DMS53 treated with DMSO at 0.1 percent for 48 hours (cell line): Measurements from ENCODE around the gene CATSPER2.
"Not testable (repeated sequence)": the region's sequence is repeated elsewhere in the genome, so short reads cannot be mapped to it uniquely, and the experiment has no call there.

Experiments
- DNase-seq: peaks from one replicate; lab custom pipeline; 2025; ENCODE audit not compliant: unreplicated experiment; lab: John Stamatoyannopoulos, UW

Gene CATSPER2

DNA sequence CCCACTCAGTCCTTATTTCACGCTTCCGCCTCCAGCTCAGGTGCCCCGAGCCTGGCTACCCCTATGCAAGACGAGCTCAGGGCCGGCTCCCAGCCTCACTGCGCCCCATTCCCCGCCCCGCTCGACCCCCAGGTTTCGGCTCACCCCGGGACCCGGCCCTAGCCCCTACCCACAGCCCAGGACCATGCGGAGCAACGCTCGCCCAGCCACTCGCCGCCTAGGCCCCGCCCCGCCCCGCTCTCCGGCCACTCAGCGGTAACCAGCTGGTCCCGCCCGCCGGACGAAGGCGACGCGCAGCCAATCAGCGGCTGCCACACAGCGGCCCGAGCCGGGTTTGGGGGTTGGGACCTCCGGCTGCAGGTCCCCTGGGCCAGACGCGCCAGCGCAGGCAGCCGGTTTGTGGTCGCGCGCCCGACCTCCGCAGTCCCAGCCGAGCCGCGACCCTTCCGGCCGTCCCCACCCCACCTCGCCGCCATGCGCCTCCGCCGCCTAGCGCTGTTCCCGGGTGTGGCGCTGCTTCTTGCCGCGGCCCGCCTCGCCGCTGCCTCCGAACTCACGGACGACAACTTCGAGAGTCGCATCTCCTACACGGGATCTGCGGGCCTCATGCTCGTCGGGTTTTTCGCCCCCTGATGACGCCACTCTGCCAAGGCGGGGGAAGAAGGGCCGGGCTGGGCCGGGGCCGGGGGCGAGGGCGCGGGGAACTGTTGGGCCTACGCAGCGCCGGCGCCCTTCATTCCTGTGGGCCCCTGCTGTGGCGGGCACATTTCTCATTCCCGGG, at the start of gene CATSPER2:
TSS of gene CATSPER2 (minus strand) at position 196 of the 781 bp plus-strand sequence. CDS start 783 bp downstream, outside the sequence.
- no peak for DNase-seq

DNA sequence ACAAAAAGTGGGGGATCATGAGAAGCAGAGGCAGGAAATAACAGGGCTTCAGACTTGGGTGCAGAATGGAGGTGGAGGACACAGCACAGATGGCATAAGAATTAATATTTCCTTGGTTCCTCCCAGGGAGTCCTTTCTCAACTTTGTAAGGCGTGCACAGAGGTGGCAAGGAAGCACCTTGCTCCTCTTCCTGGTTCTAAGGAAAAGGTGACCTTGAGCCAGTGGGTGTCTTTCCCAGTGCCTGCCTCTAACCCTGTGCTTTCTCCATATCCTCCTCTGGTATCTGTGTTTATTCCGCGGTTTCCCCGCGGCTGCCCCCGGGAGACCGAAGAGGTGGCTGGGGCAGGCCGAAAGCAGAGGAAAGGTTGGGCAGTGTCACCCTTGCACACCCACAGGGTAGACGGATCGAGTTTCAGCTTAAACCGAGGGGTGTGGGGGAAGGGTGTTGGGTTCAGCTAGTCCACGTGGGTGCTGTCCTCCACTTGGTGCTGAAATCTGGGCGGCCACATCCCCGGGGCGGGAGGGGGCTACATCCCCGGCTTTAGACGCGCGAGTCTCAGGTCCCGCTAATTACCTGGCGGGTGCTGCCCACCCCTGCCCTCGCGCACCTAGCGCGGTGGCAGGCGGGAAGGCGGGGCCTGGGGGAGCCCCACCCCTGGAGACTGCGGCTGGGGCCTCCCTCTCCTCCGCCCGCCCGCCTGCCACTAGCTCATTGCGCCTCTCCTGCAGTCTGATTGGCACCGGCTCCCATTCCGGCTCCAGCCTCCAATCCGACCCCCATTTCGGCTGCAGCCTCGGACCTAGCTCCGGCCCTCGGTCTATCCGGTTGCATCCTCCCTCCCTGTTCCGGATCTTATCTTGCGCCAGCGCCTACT, 44.7 kb upstream of the CATSPER2 start, which contains the start of gene CKMT1A:
TSS of gene CKMT1A (plus strand) at position 712 of the 875 bp plus-strand sequence. CDS start 192 bp downstream, outside the sequence.
- not testable (repeated sequence) for DNase-seq

DNA sequence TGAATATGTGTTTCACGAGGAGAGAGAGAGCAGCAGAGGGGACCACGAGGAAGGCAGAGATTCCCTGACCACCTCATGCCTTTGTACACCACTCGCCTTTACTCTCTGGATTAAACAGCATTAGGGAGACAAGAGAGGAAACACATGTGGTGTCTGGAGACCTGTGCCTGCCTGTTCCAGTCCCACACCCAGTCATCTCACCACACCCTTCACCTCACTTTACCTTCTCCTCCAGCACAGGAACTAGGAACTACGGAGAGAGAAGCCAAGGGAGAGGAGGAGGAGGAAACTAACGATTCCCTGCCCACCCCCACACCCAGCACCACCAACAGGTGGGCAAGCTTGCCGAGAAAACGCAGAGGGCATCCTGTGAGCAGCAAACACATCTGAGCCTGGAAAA, 44.0 kb upstream of the CATSPER2 start:
- DNase-seq, result not testable (repeated sequence)

DNA sequence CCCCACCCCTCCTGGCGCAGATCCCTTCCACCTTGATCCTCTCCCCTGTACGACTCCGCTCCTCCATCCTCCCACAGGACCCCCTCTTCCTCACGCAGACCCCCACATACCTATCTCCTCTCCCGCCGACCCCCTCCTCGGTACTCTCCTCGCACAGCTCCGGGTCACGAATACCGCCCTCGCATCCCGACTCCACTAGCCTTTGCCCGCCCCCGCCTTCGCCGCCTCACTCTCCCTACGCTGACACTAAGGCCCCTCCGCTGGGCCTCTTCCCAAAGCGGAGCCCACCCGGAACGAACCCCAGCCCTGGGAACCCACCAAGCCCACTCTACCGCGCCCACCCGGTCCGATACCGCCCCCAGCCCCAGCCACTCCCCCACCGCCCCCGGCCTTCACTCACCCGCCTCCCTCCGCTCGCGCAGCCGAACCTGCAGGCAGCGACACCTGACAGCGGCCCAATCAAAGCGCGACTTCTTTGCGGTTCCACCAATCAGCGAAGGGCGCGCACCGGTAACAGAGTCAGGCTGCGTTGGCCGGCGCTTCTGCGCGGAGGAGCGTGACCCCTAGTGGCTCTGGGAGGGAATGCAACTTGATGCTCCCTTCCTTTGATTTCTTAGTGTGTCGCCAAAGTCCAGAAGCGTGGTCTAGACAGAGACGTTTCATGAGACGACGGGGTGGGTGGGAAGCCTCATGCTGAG, 41.1 kb upstream of the CATSPER2 start:
- DNase-seq, result not testable (repeated sequence)

- DNase-seq, result not testable (repeated sequence)
Measured at GRCh38 chr15:43674175-43674574, 25.5 kb upstream of the CATSPER2 start.

- not testable (repeated sequence) for DNase-seq
Measured at GRCh38 chr15:43666177-43666576, 17.5 kb upstream of the CATSPER2 start.

DNA sequence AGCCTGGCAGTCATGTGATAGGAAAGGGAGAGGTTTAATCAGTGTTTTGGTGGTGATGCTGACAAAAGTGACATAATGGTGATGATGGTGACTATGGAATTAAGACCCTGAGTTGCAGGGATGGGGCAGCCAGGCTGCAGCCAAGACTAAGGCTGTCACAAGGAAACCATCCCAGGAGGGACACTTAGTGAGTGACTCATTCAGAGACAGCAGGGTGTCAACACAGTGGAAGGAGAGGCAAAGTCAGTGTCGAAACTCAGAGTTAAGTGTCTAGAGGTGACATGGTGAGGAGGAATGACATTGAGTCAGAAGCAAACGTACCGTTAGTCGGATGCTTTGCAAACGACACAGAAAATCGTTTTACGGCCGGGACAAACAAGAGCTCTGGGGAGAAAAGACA, 14.7 kb upstream of the CATSPER2 start:
- not testable (repeated sequence) for DNase-seq

- not testable (repeated sequence) for DNase-seq
Measured at GRCh38 chr15:43662293-43662692, 13.6 kb upstream of the CATSPER2 start.

GRCh38 chr15:43659727-43660126, 11.1 kb upstream of the CATSPER2 start:
- DNase-seq, result not testable (repeated sequence)

DNA sequence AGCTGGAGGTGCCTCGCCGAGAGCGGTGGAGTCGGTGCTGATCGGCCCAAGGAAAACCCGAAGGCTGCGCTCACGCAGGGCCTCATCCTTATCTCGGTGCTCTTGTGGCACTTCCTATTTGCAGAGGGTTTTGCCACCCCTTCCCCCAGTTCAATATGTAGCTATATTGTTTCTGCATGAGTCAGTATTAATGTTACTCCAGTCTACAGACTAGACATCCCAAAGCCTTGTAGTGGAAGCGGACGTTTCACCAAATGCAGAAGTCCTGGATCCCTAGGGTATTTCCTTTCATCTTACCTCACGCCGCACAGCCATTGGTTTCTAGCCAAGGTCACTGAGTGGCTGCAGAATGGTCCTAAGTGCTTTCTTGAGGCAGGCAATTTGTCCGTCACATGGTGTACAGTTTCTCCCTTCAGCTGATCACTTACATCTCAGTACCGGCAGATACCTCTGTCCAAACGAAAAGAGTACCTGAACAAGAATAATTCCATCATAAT, 834 bp upstream of the CATSPER2 start:
- not testable (repeated sequence) for DNase-seq

DNA sequence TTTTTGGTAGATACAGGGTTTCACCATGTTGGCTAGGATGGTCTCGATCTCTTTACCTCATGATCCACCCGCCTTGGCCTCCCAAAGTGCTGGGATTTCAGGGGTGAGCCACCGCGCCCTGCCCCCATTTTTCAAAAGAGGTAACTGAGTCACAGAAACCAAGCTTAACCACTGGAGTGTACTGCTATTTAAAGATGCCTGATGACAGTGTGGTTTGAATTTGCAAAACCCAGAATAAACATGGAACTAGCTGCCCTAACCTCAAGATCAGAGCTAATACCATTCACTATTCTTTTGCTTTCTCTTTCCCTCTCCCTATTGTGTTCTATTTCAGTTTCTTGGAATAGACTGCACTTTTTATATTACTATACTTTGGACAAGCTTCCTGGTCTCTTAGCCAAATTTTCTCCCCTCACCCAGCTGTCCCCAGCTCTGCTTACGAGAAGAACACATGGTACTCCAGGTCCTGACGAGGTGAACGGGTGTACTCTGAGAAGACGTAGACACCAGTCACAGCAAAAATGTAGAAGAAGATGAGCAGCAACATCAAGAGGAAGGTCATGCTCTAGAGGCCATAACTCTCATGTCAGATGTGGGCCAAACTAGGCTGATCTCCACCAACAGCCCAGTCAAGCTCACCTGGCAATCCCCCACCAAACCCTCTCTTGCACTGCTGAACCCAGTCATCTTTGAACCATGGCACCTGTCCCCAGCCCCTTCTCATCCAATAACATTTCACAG, 10.0 kb downstream of the CATSPER2 start:
- DNase-seq, result not testable (repeated sequence)

GRCh38 chr15:43626937-43627336, 21.7 kb downstream of the CATSPER2 start:
- DNase-seq, result not testable (repeated sequence)

DNA sequence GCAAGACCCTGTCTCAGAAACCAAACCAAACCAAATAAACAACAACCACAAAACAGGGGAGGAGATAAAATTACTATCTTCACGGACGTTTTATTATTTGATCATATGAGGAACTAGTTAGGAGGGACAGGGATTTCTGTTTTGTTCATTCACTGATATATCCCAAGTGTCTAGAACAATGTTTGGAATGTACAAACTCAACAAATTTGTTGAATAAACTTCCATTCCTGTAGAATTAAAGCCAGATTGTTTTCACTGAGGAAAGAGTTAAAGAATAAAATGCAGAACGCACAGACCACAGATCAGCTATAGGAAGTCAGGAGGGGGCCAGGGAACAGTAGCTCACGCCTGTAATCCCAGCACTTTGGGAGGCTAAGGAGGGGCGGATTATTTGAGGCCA, 23.5 kb downstream of the CATSPER2 start:
- DNase-seq, result no peak

DNA sequence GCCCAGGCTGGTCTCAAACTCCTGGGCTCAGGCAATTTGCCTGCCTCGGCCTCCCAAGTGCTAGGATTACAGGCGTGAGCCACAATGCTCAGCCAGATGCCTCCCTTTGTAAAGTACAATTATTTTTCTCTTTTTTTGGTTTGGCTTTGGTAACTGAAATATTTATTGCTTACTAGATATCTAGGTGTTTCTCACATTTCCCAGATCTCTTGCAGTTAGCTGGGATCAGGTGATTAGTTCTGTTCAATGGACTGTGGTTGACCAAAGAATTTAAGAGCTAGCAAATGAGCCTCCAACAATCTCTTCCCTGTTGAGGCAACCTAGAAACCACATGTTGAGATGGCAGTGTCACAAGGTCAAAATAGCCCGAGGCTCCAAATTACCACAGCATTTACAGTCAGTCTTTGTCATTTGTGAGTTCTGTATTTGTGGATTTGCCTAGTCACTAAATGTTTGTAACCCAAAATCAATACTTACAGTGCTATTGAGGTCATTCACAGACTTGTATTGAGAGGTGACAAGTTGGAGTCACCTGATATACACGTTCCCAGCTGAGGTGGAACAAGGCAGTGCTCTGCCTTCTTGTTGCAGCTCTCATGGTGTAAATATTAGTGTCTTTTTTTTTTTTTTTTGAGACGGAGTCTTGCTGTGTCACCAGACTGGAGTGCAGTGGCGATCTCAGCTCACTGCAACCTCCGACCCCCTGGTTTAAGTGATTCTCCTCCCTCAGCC, 26.4 kb downstream of the CATSPER2 start:
- DNase-seq, result not testable (repeated sequence)

GRCh38 chr15:43618700-43619099, 29.9 kb downstream of the CATSPER2 start, which contains the start of gene STRC:
Gene STRC (minus strand): TSS chr15:43618800. CDS start chr15:43618722, 78 bp downstream.
- not testable (repeated sequence) for DNase-seq

DNA sequence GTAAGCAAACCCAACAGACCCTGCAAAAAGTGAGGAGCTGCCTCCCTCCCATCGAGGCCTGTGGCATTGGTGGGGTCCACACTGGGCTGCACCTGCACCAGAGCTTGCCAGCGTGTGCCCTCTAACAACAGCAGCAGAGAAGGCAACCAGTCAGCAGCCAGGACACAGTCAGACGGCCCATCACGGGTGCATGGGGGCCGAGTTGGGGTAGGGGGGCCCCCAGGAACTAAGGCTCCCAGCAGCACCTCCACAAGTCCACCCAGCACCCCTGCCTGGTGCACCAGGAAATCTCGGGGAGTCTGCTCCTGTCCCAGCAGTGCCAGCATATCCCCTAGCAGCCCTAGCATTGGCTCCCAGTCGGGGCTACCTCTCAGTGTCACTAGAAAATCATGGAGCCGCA, 30.9 kb downstream of the CATSPER2 start:
- not testable (repeated sequence) for DNase-seq

GRCh38 chr15:43602233-43602632, 46.4 kb downstream of the CATSPER2 start:
- peak; percentile 3 for DNase-seq

DNA sequence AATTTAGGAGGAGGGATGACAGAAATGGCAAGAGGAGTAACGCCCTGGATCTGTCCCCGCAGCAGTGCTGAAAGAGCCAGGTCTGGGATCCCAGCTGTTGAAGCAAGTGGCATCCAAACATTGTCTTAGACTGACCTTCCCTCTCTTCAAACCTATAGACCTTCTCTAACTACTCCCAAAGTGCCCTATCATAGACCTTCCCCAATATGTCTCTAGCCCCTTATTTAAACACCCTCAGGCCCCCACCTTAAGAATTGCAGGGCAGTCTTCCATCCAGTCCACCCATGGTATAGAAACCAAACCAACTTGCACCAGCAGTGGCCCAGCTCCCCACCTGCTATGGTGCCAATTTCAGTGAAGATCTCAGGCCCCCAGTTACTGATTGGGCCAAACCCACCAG, 48.4 kb downstream of the CATSPER2 start:
- DNase-seq, result not testable (repeated sequence)

- not testable (repeated sequence) for DNase-seq
Measured at GRCh38 chr15:43599131-43599530, 49.5 kb downstream of the CATSPER2 start.
